ENCODE data around the gene CSH1.
"Not testable (repeated sequence)": the region's sequence is repeated elsewhere in the genome, so short reads cannot be mapped to it uniquely, and the experiment has no call there.

Gene CSH1

DNA sequence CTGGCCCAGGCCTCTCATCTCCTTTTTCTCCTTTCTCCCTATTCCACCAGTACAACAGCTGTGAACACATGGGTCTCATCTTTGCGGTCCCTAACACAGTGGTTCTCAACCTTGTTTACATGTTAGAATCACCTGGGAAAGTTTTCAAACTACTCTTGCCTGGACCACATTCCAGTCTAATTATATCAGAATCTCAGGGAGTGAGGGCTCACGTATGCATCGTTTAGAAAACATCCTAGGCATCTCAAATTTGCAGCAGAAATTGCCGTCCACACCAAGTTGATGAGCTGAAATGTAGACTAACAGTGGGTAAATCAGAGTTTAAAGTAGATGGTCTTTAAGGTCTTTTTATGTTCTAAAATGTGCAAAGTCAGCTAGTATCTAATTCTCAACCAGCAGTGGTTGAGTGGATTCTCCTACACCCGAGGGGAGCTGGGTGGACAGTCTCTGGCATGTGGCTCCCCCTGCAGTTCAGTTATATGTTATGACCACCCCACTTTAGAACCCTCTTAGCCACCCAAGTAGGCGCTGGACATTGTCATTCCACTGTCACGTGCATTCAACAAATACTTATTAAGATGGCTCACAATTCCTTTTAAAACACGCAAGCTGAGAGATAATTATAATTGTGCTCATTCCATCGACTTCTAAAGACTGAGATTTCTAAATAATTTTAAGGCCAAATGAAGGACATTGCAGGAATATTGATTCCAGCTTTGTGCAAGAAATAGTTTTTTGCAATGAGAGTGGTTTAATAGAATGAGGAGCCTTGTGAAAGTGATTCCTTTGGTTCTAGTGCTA lies 26.7 kb downstream of the CSH1 start:
- DNase-seq (ENCODE audit: low read depth), result not testable (repeated sequence)

DNA sequence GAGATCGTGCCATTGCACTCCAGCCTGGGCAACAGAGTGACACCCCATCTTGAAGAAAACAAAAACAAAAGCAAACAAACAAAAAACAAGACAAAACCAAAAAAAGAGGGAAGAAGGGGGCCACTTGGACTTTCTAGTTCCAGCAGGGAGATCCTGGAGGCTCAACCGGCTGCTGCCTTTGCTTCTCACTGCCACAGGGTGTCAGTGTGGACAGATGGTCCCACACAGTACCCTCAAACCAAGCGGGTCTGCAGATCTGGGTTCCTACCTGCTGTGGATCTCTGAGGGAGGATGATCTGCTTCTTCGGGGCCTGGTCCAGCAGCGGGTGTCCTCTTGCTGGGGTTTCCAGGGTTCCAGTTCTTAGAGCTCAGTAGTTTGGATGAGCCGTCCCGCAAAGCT lies 29.7 kb downstream of the CSH1 start:
- DNase-seq (ENCODE audit: low read depth), result not testable (repeated sequence)

GRCh38 chr17:63859257-63859656 lies 37.1 kb downstream of the CSH1 start:
- DNase-seq (ENCODE audit: low read depth), result no peak

- not testable (repeated sequence) for DNase-seq (ENCODE audit: low read depth)
Measured at GRCh38 chr17:63856425-63856824, 39.9 kb downstream of the CSH1 start.

- no peak for DNase-seq (ENCODE audit: low read depth)
Measured at GRCh38 chr17:63855185-63855584, 41.2 kb downstream of the CSH1 start.

DNA sequence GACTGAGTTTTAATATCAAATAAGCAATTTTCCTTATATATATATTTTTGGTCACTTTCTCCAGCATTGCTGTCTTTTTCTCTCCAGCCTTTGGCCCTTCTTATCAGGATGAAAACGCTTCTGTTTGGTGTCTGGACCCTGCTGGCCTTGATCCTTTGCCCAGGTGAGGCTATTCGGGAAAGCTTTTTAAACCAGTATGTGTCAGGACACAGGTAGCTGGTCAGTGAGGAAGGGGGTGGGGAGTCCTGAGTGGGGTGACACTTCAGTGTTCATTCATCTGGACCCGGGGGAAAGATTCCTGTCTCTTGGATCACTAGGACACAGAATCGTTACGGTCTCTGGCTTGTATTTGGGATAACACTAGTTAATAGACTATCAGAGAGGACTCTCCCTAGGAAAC lies 41.7 kb downstream of the CSH1 start:
- no peak for DNase-seq (ENCODE audit: low read depth)

GRCh38 chr17:63853260-63853659 lies 43.1 kb downstream of the CSH1 start:
- no peak for DNase-seq (ENCODE audit: low read depth)

DNA sequence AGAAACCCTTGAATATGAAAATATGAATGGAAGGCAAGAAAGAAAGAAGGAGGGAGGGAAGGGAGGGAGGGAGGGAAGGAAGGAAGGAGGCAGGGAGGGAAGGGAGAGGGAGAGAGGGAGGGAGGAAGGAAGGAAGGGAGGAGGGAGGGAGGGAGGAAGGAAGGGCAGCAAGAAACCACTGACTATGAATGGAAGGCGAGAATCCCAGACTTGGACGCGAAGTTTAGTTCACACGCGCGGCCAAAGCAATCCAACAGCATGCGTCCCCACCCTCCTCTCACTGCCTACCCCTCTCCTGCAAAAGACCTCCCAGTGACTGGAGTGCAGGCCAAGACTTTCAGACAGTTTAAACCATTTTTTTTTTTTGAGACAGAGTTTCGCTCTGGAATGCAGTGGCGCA lies 46.0 kb downstream of the CSH1 start:
- DNase-seq (ENCODE audit: low read depth), result no peak

DNA sequence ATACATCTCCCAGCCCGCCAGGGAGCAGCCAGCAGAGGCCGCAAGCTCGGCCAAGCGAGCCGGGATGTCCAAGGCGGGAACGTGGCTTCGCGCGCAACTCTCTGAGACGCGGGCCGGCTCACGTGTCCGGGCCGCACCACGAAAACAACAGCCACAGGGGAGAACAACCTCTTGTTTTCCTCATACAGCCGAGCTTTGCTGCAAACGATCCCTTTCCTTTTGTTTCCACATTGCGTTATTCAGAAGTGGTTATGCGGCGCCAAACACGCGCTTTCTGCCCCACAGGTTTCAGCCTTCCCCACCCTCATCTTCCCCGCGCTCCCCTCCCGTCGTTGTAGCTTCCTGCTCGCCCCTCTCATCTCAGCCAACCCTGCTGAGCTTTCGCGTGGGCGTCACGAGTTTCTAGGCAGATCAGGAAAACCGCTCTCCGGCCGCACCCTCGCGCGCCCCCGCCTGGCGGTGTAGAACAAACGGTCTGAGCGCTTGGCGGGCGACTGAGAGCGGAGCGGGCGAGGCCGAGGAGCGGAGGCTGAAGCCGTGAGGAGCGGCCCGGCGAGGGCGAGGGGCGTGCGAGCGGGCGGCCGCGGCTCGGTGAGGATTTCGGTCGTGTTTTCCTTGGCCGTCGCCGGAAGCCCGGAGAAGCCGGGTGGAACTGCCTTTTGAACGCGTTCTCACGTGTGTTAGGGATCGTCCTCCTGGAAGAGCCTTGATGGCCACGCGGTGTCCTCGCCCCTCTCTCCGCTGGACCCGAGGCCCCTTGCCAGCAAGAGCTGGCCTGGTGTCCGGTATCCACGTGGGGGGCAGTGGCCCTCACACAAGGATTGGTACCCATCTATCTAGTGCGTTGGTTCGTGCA lies 47.3 kb downstream of the CSH1 start:
- DNase-seq (ENCODE audit: low read depth), result peak; percentile 77

- no peak for DNase-seq (ENCODE audit: low read depth)
Measured at GRCh38 chr17:63847525-63848249, 48.7 kb downstream of the CSH1 start.

- no peak for DNase-seq (ENCODE audit: low read depth)
Measured at GRCh38 chr17:63845509-63845908, 50.9 kb downstream of the CSH1 start.

Data from stromal cell of bone marrow (primary cell).